ENCODE results near the gene DNAH17.

DNAH17 gene

DNA sequence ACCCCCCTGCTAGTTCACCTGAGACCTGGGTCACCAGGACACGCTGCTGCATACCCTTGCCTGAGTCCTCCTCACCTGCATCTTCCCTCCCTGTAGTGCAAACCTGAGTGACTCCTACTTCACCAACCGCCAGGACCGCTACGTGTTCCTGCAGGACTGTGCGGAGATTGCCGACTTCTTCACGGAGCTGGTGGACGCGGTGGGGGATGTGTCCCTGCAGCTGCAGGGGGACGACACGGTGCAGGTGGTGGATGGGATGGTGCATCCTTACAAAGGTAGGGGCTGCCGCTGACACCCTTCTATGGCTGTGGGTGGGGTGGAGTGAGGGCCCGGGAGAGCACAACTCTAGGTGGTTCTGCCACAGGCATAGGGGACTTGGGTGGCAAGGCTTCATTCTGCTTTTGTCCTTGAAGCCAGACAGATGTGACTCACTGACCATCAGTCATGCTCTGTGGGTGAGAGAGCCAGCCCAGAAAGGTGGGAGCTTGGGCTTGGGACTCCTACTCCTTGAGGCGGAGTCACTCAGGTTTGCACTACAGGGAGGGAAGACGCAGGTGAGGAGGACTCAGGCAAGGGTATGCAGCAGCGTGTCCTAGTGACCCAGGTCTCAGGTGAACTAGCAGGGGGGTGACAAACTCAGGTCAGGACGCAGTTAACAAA lies 176.5 kb downstream of the DNAH17 start:
- ChIA-PET CTCF (interaction anchor here (0.6 to 2.7 kb wide), 5 partner anchors 17 to 943 kb away, joined by 3 to 13 read pairs (median 4); partner anchors contain the start of gene SOCS3), POLR2A (ENCODE audit: low non-redundant PET) (no interaction called here)
- peak; percentile 59 for DNase-seq (ENCODE audit: low spot score)
- no peak for TF ChIP-seq CTCF (conservative IDR thresholded peaks at IDR 0.05; ENCODE audit: low read depth)
- H3K27ac ChIP-seq, result peak overlapping the region; percentile 73

DNA sequence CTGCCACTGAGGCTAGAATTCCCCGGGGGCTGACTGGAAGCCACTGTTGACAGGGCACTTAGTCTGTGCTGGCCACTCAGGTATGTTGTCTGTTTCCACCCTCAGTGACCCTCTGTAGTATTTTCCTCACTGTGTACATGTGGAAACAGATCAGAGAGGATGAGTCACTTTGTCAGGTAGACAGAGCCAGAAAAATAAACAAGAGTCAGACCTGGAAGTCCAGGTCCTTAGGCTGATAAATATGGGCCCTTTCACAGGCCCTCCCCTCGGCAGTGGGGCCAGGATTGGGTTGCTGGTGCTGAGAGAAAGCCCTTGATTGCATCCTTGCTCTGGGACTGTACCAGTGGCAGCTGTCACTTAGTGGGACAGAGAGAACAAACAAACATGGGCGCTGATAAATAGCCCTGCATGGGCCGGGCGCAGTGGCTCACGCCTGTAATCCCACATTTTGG lies 177.5 kb downstream of the DNAH17 start:
- ChIA-PET POLR2A (ENCODE audit: low non-redundant PET) (no interaction called here), CTCF (interaction anchor here (2.7 kb wide), 1 partner anchor 39 kb away, joined by 13 read pairs; the partner anchor contains the start of gene SOCS3)
- TF ChIP-seq CTCF (conservative IDR thresholded peaks at IDR 0.05; ENCODE audit: low read depth), result no peak
- peak; percentile 75 for DNase-seq (ENCODE audit: low spot score)
- H3K27ac ChIP-seq, result peak overlapping the region; percentile 73

DNA sequence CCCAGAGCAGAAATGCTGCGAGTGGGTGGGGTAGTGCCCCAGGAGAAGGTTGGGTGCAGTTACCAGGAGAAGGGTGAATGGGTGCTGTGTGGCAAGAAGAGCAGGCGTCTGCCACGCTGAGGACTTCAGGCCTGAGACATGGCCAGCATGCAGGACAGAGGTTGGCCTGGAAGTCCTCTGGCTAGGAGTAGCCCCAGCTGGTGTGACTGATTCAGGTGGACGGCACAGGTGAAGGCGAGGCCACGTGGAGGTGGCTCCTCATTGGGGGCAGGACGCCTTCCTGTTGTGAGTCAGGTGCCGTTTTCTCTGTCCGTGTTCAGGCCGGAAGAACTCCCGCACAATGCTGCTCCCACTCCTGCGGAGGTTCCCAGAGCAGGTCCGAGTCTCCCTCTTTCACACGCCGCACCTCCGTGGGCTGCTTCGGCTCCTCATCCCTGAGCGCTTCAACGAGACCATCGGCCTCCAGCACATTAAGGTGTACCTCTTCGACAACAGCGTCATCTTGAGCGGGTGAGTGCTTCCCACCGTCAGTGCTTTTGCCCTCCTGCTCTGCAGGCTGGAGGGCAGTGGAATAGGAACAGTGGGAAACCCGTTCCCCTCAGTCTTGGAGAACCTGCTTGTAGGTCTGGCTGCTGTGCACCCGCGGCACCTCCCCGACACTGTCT lies 178.0 kb downstream of the DNAH17 start:
- TF ChIP-seq CTCF (conservative IDR thresholded peaks at IDR 0.05; ENCODE audit: low read depth), result no peak
- POLR2A ChIA-PET (ENCODE audit: low non-redundant PET), result no interaction called here
- CTCF ChIA-PET, result interaction anchor here (2.7 kb wide), 1 partner anchor 39 kb away, joined by 13 read pairs; the partner anchor contains the start of gene SOCS3
- H3K27ac ChIP-seq, result peak overlapping the region; percentile 73
- no peak for DNase-seq (ENCODE audit: low spot score)

DNA sequence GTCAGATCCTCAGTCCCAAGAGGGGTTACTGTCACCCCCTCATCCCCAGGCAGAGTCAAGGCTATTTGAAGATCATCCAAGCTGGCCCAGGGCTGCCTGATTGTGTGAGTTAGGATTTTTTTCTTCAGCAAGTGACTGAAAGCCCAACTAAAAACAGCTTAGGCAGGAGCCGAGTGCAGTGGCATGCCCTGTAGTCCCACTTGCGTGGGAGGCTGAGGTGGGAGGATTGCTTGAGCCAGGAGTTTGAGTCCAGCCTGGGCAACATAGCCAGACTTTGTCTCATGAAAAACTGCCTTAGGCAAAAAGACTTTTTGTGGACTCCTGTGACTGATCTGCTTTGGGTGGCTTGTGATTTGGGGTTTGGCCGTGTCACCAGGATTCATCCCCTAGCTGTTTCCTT lies 178.8 kb downstream of the DNAH17 start:
- ChIA-PET CTCF (no interaction called here), POLR2A (ENCODE audit: low non-redundant PET) (no interaction called here)
- TF ChIP-seq CTCF (conservative IDR thresholded peaks at IDR 0.05; ENCODE audit: low read depth), result no peak
- no peak for DNase-seq (ENCODE audit: low spot score)
- no peak overlapping the region for H3K27ac ChIP-seq

GRCh38 chr17:78397681-78398101 lies 179.5 kb downstream of the DNAH17 start:
- H3K27ac ChIP-seq, result peak overlapping the region; percentile 13; the same call in 1 of the 2 replicates
- no peak for DNase-seq (ENCODE audit: low spot score)
- ChIA-PET CTCF (no interaction called here), POLR2A (ENCODE audit: low non-redundant PET) (no interaction called here)
- TF ChIP-seq CTCF (conservative IDR thresholded peaks at IDR 0.05; ENCODE audit: low read depth), result no peak

DNA sequence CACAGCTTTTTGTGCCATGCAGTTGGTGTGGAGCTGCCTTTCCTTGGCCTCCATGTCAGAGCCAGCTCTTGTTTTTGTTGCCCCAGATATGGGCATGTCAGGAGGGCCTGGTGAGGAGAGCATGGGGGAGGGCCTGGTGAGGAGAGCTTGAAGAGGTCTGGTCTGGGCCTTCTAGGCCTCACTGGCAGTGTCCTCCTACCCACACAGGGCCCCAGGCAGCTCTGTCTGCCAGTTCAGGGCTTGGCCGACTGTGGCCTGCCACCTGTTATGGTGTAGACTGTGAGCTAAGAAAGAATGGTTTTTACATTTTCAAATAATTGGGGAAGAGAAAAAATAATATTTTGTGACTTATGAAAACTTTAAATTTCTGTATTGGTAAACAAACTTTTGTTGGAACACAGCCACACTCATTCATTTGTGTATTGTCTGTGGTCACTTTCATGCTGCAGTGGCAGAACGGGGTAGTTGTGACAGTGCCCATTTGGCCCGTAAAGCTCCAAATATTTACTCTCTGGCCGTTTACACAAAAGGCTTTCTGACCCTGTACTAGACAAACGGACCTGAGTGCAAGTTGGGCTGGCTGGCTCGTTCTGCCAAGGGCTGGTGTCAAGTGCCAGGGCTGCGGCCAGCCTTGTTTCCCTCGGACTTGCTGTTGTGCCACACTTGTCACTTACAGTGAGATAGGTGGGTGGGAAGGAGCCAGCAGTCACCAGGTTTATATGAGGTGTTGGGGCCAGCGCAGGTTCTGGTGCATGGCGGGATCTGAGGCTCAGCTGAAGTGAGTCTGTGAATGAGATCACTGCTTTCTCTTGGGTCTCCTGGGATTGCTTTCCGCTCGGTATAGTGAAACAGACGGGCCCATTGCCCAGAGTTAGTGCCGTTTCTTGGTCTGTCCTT lies 180.5 kb downstream of the DNAH17 start:
- no peak for TF ChIP-seq CTCF (conservative IDR thresholded peaks at IDR 0.05; ENCODE audit: low read depth)
- ChIA-PET CTCF (interaction anchor here (0.6 to 0.7 kb wide), 2 partner anchors 25 to 617 kb away, joined by 4 to 5 read pairs; no protein-coding TSS in a partner anchor), POLR2A (ENCODE audit: low non-redundant PET) (no interaction called here)
- no peak for DNase-seq (ENCODE audit: low spot score)
- no peak overlapping the region for H3K27ac ChIP-seq
